Activated CD4-positive, alpha-beta T cell treated with anti-CD3 and anti-CD28 coated beads, Interleukin-10, Interleukin-2, amounts not matched to agents 100 ng/mL and 50 ng/mL, durations not matched to agents 16 hours and 8 hours (primary cell): ENCODE measurements around the gene RSL24D1.

ENCODE experiments used
- DNase-seq: peaks from one replicate; pipeline ENCODE4 v3.0.0-alpha.2; 2020

The RSL24D1 gene

DNA sequence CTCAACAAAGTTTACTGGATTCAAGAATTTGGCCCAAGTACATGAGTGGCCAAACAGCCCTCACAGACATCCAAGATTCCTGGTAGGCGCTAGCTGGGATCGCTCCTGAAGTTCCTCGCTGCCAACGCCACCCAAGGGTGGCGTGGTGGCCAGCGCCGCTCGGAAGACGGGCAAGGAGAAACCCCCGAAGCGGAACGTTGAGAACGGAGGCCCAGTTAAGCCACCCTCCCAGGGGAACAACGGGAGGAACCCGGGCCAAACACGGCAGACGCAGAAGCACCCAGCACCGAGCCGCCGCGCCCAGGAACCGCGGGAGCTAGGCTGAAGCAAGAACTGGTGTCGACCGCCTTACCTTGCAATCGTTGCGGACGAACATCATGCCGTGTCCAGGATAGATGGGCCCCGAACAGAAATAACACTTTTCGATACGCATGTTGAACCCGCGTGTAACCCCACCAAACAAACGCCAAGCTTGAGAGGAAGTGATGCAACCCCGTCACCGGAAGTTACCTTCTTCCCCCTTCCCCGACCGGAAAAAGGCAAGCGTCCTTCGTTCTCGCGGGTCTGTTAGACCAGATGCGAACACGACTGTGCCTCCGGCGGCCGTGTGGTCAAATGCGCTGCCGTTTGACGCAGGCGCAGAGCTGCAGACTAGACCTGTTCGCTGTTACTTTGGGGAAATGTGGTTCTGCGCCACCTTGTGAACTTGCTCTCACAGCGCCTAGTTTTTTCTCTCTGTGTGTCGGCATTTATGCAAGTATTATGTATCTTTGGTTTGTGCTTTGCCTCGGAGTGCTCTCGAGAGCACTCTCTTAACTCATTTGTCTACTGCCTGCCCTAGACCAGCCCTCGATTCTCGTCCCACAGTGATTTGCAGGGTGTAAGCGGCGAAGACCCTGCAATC is at the start of gene RSL24D1:
RSL24D1 (minus strand) TSS at position 484 of the 904 bp plus-strand sequence; CDS start at position 433, 51 bp downstream.
- peak; percentile 98 for DNase-seq

GRCh38 chr15:55245059-55245458 is 48.3 kb upstream of the RSL24D1 start:
- peak; percentile 66 for DNase-seq

DNA sequence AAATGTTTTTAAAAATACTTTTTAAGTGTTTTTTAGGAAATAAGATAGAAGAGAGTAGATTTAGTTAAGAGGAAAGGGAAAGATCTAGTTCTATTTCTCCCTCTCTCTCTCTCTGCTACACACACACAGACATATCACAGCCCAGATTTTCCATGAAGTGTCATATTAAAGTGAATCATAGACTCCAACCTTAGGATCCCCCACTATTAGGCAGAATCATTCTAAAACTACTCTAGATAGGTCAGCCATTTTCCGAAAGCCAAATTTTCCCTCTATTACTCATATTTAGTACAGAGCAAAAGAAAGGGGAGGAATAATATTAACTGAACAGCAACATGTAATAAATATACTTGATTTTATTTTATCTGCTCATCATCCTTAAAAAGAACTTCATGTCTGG is 45.1 kb upstream of the RSL24D1 start:
- peak; percentile 58 for DNase-seq

GRCh38 chr15:55241186-55241585 is 44.4 kb upstream of the RSL24D1 start:
- DNase-seq: no peak

- DNase-seq: no peak
These were observed 43.5 kb upstream of the RSL24D1 start for GRCh38 chr15:55240125-55240760.

GRCh38 chr15:55239440-55240124 is 42.8 kb upstream of the RSL24D1 start:
- no peak for DNase-seq

DNA sequence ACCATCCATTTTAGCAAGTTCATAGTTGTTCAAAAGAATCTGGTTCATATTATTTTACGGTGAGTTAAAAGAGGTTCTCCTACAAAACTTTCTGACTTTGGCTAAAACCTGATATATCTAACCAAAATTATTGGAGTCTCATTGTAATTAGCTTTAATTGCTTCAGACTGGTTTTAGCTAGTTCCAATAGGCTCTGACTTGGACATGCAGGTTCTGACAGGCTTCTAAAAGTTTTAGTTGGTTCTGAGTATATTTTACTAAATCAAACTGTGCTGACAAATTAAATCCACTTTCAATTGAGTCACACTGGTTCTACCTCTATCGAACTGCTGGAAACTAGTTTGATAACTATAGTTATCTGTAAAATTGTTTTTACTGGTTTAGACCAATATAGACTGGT is 42.1 kb upstream of the RSL24D1 start:
- no peak for DNase-seq

- peak; percentile 73 for DNase-seq
These were observed 40.7 kb upstream of the RSL24D1 start for GRCh38 chr15:55237219-55238130.

DNA sequence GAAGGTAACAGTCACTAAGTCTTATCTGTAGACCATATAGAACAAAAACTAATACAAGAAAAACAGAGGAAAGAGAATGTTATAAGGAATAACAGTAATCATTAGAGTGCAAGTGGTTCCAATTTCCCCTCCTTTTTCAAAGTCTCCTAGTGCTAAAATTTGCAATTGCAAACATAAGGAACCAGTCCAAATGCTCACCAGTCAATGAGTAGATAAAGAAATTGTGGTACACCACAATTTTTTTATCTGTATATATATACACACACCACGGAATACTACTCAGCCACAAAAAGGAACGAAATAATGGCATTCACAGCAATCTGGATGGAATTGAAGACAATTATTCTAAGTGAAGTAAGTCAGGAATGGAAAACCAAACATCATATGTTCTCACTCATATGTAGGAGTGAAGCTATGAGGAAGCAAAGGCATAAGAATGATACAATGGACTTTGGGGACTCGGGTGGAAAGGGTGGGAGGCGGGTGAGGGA is 38.9 kb upstream of the RSL24D1 start:
- no peak for DNase-seq

GRCh38 chr15:55234800-55235104 is 38.0 kb upstream of the RSL24D1 start:
- no peak for DNase-seq

GRCh38 chr15:55234104-55234799 is 37.5 kb upstream of the RSL24D1 start:
- DNase-seq: no peak

GRCh38 chr15:55231455-55231854 is 34.7 kb upstream of the RSL24D1 start:
- no peak for DNase-seq

DNA sequence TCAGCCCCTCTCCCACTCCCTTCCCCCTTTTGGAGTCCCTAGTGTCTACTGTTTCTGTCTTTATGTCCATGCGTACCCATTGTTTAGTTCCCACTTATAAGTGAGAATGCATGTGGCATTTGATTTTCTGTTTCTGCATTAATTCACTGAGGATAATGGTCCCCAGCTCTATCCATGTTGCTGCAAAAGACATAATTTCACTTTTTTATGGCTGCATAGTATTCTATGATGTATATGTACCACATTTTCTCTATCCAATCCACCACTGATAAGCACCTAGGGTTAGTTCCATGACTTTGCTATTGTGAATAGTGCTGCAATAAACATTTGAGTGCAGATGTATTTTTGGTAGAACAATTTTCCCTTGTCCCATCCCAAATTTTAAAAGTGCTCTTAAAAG is 34.2 kb upstream of the RSL24D1 start:
- DNase-seq: no peak

DNA sequence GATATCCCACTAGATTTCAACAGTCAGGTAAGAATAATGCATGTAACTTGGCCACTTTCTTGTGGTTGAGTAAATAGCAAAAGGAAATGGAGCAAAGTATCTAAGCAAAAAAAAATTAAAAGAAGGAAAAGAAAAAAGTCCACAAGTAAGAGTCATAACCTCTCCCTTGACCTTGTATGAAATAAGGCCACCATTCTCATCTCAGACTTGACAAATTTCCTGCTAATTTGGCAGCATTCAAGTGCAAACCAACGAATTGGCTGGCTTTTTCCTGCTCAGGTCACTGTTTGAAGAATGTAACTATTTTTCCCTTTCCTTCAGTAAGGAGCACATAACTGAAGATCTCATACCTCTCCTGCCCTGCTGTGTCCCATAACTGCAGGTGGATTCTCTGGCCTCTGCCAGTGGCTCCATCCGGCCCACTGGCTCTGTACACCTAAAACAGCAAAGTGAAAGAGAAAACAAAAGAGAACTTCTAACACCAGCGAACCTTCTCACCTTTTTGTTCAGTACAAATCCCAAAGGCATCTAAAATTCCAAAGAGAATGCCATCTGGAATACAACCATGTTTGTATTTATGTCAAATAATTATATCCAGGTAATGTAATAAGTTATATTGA is 33.4 kb upstream of the RSL24D1 start:
- DNase-seq: no peak

GRCh38 chr15:55226127-55226526 is 29.4 kb upstream of the RSL24D1 start:
- DNase-seq: no peak

DNA sequence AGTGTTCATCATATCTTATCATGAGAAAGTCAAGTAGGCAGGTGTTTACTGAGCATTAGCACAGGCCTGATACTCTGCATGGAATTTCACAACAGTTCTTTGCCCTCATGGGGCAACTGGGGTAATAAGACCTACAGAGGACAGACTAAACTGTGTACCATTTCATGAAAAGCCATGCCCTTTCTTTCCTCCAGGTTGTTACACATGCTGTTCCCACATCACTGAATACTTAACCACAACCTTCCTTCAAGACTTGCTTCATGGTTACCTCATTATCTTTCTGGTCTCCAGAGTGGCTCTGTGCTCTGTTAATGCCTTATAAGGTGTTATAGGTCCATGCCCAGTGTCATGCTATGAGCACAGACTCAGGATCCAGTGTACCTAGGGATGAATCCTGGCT is 28.2 kb upstream of the RSL24D1 start:
- DNase-seq: peak; percentile 46

DNA sequence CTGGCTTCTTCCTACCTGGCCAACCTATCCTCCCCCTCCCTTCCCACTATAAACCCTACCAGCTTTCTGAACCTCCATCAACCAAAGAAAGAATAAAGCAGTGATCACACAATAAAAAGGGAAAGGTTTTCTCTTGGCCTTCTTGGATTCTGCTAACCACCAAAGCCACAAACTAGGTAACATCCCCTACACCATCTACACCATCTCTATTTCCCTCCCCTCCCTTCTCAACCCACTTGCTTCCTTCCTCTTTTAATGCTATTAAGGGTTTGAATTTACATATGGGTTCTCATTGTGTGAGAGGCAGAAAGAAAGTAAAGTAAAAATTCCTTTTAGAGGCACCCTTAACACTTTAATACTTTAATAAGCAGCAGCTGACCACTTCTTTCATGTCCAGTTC is 25.8 kb upstream of the RSL24D1 start:
- peak; percentile 59 for DNase-seq

GRCh38 chr15:55221090-55222011 is 24.6 kb upstream of the RSL24D1 start:
- DNase-seq: peak; percentile 79

DNA sequence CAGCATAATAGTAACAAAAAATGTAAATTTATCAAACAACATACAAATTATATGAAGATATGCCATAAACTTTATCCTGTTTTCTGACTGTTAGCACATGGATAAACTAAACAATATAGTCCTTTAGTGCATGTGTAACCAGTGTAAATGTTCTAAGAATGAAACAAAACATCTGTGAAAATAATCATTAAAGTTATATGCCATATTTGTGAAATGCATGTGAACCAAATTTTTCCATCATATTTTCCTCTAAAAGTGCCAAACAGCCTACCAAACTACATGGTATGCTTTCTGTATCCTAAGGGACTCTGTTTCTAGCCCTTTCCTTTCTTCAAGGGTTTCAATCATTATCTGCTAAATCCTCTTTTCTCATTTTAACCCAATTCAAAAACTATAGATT is 23.9 kb upstream of the RSL24D1 start:
- no peak for DNase-seq

DNA sequence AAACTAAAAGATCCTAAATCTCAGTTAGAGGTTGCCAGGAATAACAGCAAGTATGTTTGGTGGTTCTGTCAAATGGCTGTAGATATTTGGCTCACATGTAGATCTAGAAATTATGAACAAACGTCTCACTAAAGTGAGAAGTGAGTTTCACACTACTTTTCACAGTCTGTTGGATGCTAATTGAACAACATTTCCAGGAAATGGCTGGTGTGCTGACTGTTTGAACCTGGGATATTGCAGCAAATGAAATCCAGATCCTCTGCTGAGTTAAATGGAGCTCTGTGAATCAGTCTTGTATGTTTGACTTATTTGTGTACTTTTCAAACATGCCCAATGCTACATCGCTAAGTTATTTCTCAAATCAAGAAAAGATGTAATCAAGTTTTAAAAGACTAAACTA is 21.3 kb upstream of the RSL24D1 start:
- peak; percentile 82 for DNase-seq
